GM12872 (cell line): Measurements from ENCODE around the gene BCAS3.

Experiments used
- CTCF ChIP-seq: IDR thresholded peaks from 3 replicates; pipeline ENCODE4 v1.5.1; 2011; ENCODE audit warnings: low read depth, mild to moderate bottlenecking, low read length, moderate library complexity; ENCODE audit not compliant: insufficient read depth

The BCAS3 gene

GRCh38 chr17:61217878-61218437, 540.3 kb downstream of the BCAS3 start:
- TF ChIP-seq CTCF = no peak

DNA sequence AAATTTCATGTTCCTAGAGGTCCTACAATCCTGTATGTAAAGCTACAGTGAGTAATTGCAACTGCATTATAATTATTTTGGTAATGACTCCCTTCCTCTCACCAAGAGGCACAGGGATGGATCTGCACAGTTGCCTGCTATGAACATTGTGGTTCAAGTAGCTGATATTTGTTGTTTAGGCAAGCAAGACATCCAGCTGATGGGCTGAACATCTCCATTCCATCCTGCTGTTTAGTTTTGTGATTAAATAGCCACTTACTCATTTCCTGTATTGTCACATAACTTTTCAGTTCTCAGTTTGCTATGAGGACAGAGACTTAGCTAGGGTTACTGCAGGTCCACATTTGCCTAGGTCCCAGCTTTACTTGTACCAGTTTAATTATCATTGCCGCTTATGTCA, 540.8 kb downstream of the BCAS3 start:
- TF ChIP-seq CTCF = no peak

DNA sequence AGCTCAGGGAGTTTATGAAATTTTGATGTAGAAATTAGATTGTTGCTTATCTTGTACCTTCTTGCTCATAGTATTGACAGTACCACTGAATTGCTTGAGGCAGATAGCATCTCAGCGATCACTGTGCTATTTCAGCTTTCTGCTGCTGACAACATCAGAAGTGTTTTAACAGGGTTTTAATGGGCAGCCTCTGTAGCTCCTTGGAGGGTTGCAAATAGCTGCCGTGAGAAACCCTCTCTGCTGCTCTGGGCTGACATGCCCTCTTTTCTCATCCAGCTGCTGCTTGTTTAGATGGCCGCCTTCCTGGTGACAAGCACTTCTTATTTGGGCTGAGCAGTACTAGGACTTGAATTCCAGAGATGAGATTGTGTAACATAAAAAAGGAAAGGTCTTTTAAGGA, 541.8 kb downstream of the BCAS3 start:
- TF ChIP-seq CTCF = no peak

- TF ChIP-seq CTCF = no peak
These were observed 543.5 kb downstream of the BCAS3 start for GRCh38 chr17:61221181-61221580.

DNA sequence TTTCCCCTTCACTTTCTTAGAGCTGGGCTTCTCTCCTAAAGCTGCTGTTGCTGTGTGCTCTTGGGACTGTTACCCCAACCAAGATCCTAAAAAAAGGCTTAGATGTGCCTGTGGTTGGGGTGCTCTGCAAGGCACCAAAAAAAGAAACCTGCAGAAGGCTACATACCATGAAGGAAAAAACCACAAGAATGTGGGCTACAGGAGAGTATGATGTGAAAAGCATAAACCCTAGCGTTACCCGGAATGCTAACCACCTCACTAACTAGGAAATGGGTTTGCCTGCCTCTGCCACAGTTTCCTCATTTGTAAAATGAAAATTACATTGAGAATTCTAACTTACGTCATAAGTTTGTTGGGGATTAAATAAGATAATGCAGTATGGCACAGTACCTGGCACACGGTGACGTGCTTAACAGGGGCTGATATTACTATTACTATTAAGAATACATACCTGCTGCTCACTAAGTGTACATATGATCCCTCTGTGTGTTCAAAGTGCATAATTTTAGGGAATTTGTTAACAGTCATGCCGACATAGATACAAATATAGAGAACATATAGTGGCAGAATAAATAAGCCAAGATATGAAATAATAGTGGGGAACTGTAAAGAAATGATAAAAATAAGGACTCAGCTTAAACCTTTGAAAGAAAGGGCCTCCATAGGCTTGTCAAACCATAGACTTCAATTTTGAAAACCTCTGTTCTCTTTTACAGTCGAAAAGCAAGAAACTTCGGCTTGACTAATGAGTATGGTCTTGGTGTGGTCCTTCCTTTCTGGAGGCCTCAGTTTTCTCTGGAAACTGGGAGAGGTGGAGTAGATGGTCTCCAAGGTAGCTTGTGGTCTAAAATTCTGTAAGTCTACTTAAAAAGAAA, 544.2 kb downstream of the BCAS3 start:
- no peak for TF ChIP-seq CTCF

DNA sequence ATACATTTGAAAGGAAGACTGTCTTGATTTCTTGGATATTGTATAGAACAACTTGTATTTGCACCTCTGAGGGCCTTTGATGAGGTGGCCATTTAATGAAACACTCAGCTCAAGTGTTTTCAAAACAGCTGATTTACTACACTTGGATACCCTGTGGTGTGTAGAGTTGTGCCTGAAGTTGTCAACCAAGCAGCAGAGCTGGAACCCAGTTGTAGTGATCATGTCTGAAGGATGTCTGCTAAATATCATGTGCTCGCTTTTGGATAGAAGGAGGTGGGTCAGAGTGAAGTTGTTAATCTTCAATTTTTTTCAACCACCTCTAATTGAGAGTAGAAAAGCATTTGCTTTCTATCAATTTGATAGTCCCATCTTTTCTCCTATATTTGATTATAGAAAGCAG, 546.1 kb downstream of the BCAS3 start:
- no peak for TF ChIP-seq CTCF

GRCh38 chr17:61225178-61225882, 547.7 kb downstream of the BCAS3 start:
- TF ChIP-seq CTCF = no peak
